AG04449 (cell line): ENCODE data around the gene CFAP52.

Experiments
- CTCF ChIA-PET: fragments of 350-600 bp; formaldehyde crosslinking; extraction: SDS; loops from one replicate; lab custom pipeline; 2021; ENCODE audit warnings: antibody characterized with exemption; lab: Yijun Ruan, JAX
- POLR2A ChIA-PET: fragments of 400-600, 350-600 bp; formaldehyde crosslinking; extraction: SDS; loops from one replicate; lab custom pipeline; 2020; ENCODE audit warnings: antibody characterized with exemption, inconsistent platforms; lab: Yijun Ruan, JAX
- DNase-seq: peaks from one replicate; pipeline ENCODE4 v3.0.0-alpha.2; 2010; ENCODE audit warnings: low read depth, low spot score
- H3K4me3 ChIP-seq: 2 replicates; pipeline ENCODE4 v1.5.1; 2011; ENCODE audit warnings: low read depth, mild to moderate bottlenecking, control low read depth, low read length
- CTCF ChIP-seq: IDR thresholded peaks from one replicate; pipeline ENCODE4 v1.5.1; 2011; ENCODE audit warnings: mild to moderate bottlenecking, moderate library complexity, low read length, control low read depth, inconsistent platforms; ENCODE audit not compliant: insufficient read depth; ENCODE audit errors: missing control alignments

The CFAP52 gene

DNA sequence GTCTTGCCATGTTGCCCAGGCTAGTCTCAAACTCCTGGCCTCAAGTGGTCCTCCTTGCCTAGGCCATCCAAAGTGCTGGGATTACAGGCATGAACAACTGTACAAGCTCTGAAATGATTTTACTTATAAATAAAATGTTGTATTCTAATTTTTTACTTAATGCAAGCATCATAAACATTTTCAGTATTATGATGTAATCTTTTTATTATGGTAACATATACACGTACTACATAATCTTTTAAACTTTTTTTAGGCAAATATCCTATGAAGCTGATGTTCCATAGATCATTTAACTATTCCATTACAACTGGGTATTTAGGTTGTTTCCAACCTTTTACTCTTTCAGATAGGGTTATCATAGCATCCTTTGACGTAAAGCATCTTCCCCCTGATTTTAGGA is 35.1 kb downstream of the CFAP52 start:
- DNase-seq: no peak
- ChIA-PET POLR2A (no interaction called here), CTCF (no interaction called here)
- H3K4me3 ChIP-seq: no peak overlapping the region
- TF ChIP-seq CTCF: no peak

GRCh38 chr17:9612006-9612405 is 35.6 kb downstream of the CFAP52 start:
- TF ChIP-seq CTCF: no peak
- H3K4me3 ChIP-seq: no peak overlapping the region
- DNase-seq: no peak
- CTCF ChIA-PET: no interaction called here
- POLR2A ChIA-PET: no interaction called here

DNA sequence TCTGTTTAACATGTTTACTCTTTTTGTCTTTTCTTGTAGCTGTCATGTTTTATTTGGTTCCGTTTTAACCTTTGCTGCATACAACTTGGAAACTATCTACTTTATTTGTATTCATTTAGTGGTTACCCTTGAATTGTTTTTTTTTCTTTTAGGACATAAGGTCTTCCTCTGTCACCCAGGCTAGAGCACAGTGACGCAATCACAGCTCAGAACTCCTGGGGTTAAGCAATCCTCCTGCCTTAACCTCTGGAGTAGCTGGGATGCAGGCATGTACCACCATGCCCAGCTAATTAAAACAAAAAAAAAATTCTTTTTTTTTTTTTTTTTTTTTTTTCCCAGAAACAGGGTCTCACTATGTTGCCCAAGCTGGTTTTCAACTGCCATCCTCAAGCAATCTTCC is 39.0 kb downstream of the CFAP52 start:
- ChIA-PET POLR2A (no interaction called here), CTCF (no interaction called here)
- DNase-seq: no peak
- TF ChIP-seq CTCF: no peak
- no peak overlapping the region for H3K4me3 ChIP-seq

GRCh38 chr17:9622961-9623360 is 46.5 kb downstream of the CFAP52 start:
- TF ChIP-seq CTCF: no peak
- ChIA-PET CTCF (no interaction called here), POLR2A (no interaction called here)
- DNase-seq: no peak
- H3K4me3 ChIP-seq: no peak overlapping the region

- H3K4me3 ChIP-seq: no peak overlapping the region
- POLR2A ChIA-PET: no interaction called here
- CTCF ChIA-PET: no interaction called here
- no peak for TF ChIP-seq CTCF
- DNase-seq: no peak
Measured at GRCh38 chr17:9628509-9628908, 52.1 kb downstream of the CFAP52 start.

GRCh38 chr17:9632741-9633140 is 56.3 kb downstream of the CFAP52 start:
- ChIA-PET POLR2A (no interaction called here), CTCF (no interaction called here)
- no peak for DNase-seq
- TF ChIP-seq CTCF: no peak
- no peak overlapping the region for H3K4me3 ChIP-seq

DNA sequence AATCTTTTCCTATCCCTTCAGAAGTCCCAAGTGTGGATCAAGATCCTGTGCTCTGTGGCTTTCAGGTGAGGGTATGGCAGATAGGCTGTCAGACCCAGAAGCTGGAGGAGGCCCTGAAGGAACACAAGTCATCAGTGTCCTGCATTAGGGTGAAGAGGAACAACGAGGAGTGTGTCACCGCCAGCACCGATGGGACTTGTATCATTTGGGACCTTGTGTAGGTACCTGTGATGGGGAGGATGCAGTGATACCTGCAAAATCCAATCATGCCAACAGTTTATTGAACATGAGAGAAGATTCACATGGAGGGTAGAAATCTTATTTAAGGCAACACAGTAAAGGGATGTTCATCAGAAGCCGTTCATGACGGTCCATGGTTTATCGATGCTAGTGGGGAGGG is 58.9 kb downstream of the CFAP52 start:
- ChIA-PET CTCF (no interaction called here), POLR2A (no interaction called here)
- TF ChIP-seq CTCF: no peak
- DNase-seq: no peak
- no peak overlapping the region for H3K4me3 ChIP-seq
